Activated CD8-positive, alpha-beta T cell treated with anti-CD3 and anti-CD28 coated beads, Interleukin-2, amount 10 ng/mL, durations not matched to agents 7 days and 5 days (primary cell): ENCODE results near the gene GOLGA5. TPM values are rescaled to one million over a fixed set of nuclear protein-coding genes. Genes with fewer than 3 reads are reported as not detected.
"Not testable (repeated sequence)": the region's sequence is repeated elsewhere in the genome, so short reads cannot be mapped to it uniquely, and the experiment has no call there.

ENCODE experiments used
- ATAC-seq: fragments of 150-1000 bp; cut with Tn5 transposase; one replicate; pipeline ENCODE4 v1.10.0; 2021; ENCODE audit warnings: moderate library complexity
- CTCF ChIA-PET: fragments of 350-600 bp; sonication (Branson Sonifier 250); formaldehyde crosslinking; loops from one replicate; lab custom pipeline; 2021; ENCODE audit warnings: antibody characterized with exemption; lab: Charles Lee
- POLR2A ChIA-PET: fragments of 350-600 bp; sonication (Branson Sonifier 250); formaldehyde crosslinking; loops from one replicate; lab custom pipeline; 2021; ENCODE audit warnings: antibody characterized with exemption; lab: Charles Lee
- DNase-seq: peaks from one replicate; pipeline ENCODE4 v3.0.0-alpha.2; 2020
- H3K27ac Mint-ChIP-seq: one replicate; pipeline ENCODE4 v1.8.0; 2021; ENCODE audit warnings: mild to moderate bottlenecking, mixed read lengths
- H3K27me3 Mint-ChIP-seq: one replicate; pipeline ENCODE4 v1.8.0; 2021; ENCODE audit warnings: low read depth, mixed read lengths
- H3K36me3 Mint-ChIP-seq: one replicate; pipeline ENCODE4 v1.8.0; 2021; ENCODE audit warnings: low read depth, mixed read lengths
- H3K4me1 Mint-ChIP-seq: one replicate; pipeline ENCODE4 v1.8.0; 2021; ENCODE audit warnings: low read depth, mixed read lengths
- H3K4me3 Mint-ChIP-seq: one replicate; pipeline ENCODE4 v1.8.0; 2021; ENCODE audit warnings: mild to moderate bottlenecking, mixed read lengths
- H3K9me3 Mint-ChIP-seq: one replicate; pipeline ENCODE4 v1.8.0; 2022; ENCODE audit warnings: mixed read lengths; ENCODE audit not compliant: insufficient read depth
- total RNA-seq, 2 experiments: library from RNA; stranded (reverse); gene quantifications; one replicate each; pipeline ENCODE4 v1.2.3, GENCODE V29; 2021

Gene GOLGA5
- total RNA-seq = 10 to 100 TPM; 15.8 to 16.1 TPM

- peak; percentile 98 for DNase-seq
- Mint-ChIP-seq H3K4me1 (peaks cover 33% of the 10 kb centered on the region), H3K27me3 (peaks cover 4% of the 10 kb centered on the region), H3K27ac (peak within 1 kb of the TSS; percentile 95), H3K9me3 (peaks cover 28% of the 10 kb centered on the region), H3K4me3 (peak within 1 kb of the TSS; percentile 96), H3K36me3 (peaks cover 31% of the 10 kb centered on the region)
- CTCF ChIA-PET = interaction anchor here (0.7 kb wide), 1 partner anchor 10 kb away, joined by 3 read pairs; no protein-coding TSS in a partner anchor
- peak; percentile 95 for ATAC-seq
- POLR2A ChIA-PET = no interaction called here
Observed at GRCh38 chr14:92793709-92794546, at the start of gene GOLGA5. Gene GOLGA5 (plus strand): TSS chr14:92794305. CDS start chr14:92797438, 3,133 bp downstream.

GRCh38 chr14:92747701-92748258 is 46.3 kb upstream of the GOLGA5 start:
- Mint-ChIP-seq H3K36me3 (peaks cover 2% of the 10 kb centered on the region), H3K4me1 (peaks cover 47% of the 10 kb centered on the region), H3K4me3 (peak overlapping the region; percentile 65), H3K27ac (no peak overlapping the region), H3K9me3 (no peaks in the 10 kb centered on the region), H3K27me3 (peaks cover 49% of the 10 kb centered on the region)
- DNase-seq (no peak), ATAC-seq (no peak)
- CTCF ChIA-PET = interaction anchor here (1.3 to 1.5 kb wide), 2 partner anchors 33 to 37 kb away, joined by 3 to 5 read pairs; no protein-coding TSS in a partner anchor
- POLR2A ChIA-PET = no interaction called here

- no peak within 1 kb of the TSS for H3K27ac Mint-ChIP-seq
- peak within 1 kb of the TSS; percentile 65 for H3K4me3 Mint-ChIP-seq
- peaks cover 2% of the 10 kb centered on the region for H3K36me3 Mint-ChIP-seq
- ATAC-seq (peak; percentile 88), DNase-seq (peak; percentile 75)
- peaks cover 47% of the 10 kb centered on the region for H3K4me1 Mint-ChIP-seq
- ChIA-PET CTCF (interaction anchor here (1.3 to 1.5 kb wide), 2 partner anchors 32 to 36 kb away, joined by 3 to 5 read pairs; no protein-coding TSS in a partner anchor), POLR2A (interaction anchor here (0.5 kb wide), 1 partner anchor 40 kb away, joined by 3 read pairs; no protein-coding TSS in a partner anchor)
- no peaks in the 10 kb centered on the region for H3K9me3 Mint-ChIP-seq
- H3K27me3 Mint-ChIP-seq = peaks cover 54% of the 10 kb centered on the region
Observed at GRCh38 chr14:92748259-92749016, 45.7 kb upstream of the GOLGA5 start, which contains the start of gene LGMN. Gene LGMN (minus strand): TSS chr14:92748627. CDS start chr14:92732786, 15,841 bp downstream.

- POLR2A ChIA-PET = interaction anchor here (0.6 to 1.0 kb wide), 2 partner anchors 9 to 11 kb away, joined by 3 to 4 read pairs; no protein-coding TSS in a partner anchor
- H3K9me3 Mint-ChIP-seq, H3K27ac Mint-ChIP-seq, H3K36me3 Mint-ChIP-seq: not testable (repeated sequence)
- peaks cover 58% of the 10 kb centered on the region for H3K27me3 Mint-ChIP-seq
- H3K4me3 Mint-ChIP-seq = peak overlapping the region; percentile 57
- H3K4me1 Mint-ChIP-seq = peaks cover 47% of the 10 kb centered on the region
- CTCF ChIA-PET = interaction anchor here (1.0 to 1.7 kb wide), 3 partner anchors 32 to 363 kb away, joined by 3 to 4 read pairs (median 3); no protein-coding TSS in a partner anchor
- DNase-seq (peak; percentile 44), ATAC-seq (peak; percentile 20)
Observed at GRCh38 chr14:92750222-92750728, 43.8 kb upstream of the GOLGA5 start.

GRCh38 chr14:92750994-92751400 is 43.1 kb upstream of the GOLGA5 start:
- no peak for ATAC-seq
- H3K9me3 Mint-ChIP-seq = no peaks in the 10 kb centered on the region
- no peak for DNase-seq
- H3K4me3 Mint-ChIP-seq = peak overlapping the region; percentile 57
- H3K36me3 Mint-ChIP-seq = peaks cover 2% of the 10 kb centered on the region
- no peak overlapping the region for H3K27ac Mint-ChIP-seq
- peaks cover 47% of the 10 kb centered on the region for H3K4me1 Mint-ChIP-seq
- CTCF ChIA-PET = interaction anchor here (1.0 to 1.7 kb wide), 4 partner anchors 9 to 362 kb away, joined by 3 to 4 read pairs (median 4); no protein-coding TSS in a partner anchor
- peaks cover 56% of the 10 kb centered on the region for H3K27me3 Mint-ChIP-seq
- POLR2A ChIA-PET = interaction anchor here (0.6 to 1.0 kb wide), 2 partner anchors 8 to 10 kb away, joined by 3 to 4 read pairs; no protein-coding TSS in a partner anchor

GRCh38 chr14:92751819-92752218 is 42.3 kb upstream of the GOLGA5 start:
- Mint-ChIP-seq H3K36me3 (peaks cover 2% of the 10 kb centered on the region), H3K9me3 (no peaks in the 10 kb centered on the region), H3K4me3 (no peak overlapping the region), H3K4me1 (peaks cover 47% of the 10 kb centered on the region), H3K27me3 (peaks cover 51% of the 10 kb centered on the region), H3K27ac (no peak overlapping the region)
- POLR2A ChIA-PET = no interaction called here
- ATAC-seq (no peak), DNase-seq (no peak)
- CTCF ChIA-PET = interaction anchor here (1.0 to 1.7 kb wide), 4 partner anchors 8 to 66 kb away, joined by 3 to 4 read pairs (median 4); no protein-coding TSS in a partner anchor

- ATAC-seq (no peak), DNase-seq (no peak)
- CTCF ChIA-PET = interaction anchor here (1.0 kb wide), 1 partner anchor 19 kb away, joined by 3 read pairs; no protein-coding TSS in a partner anchor
- peaks cover 36% of the 10 kb centered on the region for H3K27me3 Mint-ChIP-seq
- no peaks in the 10 kb centered on the region for H3K9me3 Mint-ChIP-seq
- H3K4me3 Mint-ChIP-seq = no peak overlapping the region
- no peak overlapping the region for H3K27ac Mint-ChIP-seq
- POLR2A ChIA-PET = interaction anchor here (0.7 kb wide), 1 partner anchor 184 kb away, joined by 3 read pairs; no protein-coding TSS in a partner anchor
- H3K4me1 Mint-ChIP-seq = peaks cover 39% of the 10 kb centered on the region
- peaks cover 1% of the 10 kb centered on the region for H3K36me3 Mint-ChIP-seq
Observed at GRCh38 chr14:92753250-92753649, 40.9 kb upstream of the GOLGA5 start.

GRCh38 chr14:92754966-92755365 is 39.1 kb upstream of the GOLGA5 start:
- no peaks in the 10 kb centered on the region for H3K9me3 Mint-ChIP-seq
- H3K4me3 Mint-ChIP-seq = no peak overlapping the region
- ATAC-seq (no peak), DNase-seq (no peak)
- H3K4me1 Mint-ChIP-seq = peaks cover 36% of the 10 kb centered on the region
- peaks cover 20% of the 10 kb centered on the region for H3K27me3 Mint-ChIP-seq
- no peaks in the 10 kb centered on the region for H3K36me3 Mint-ChIP-seq
- H3K27ac Mint-ChIP-seq = no peak overlapping the region
- CTCF ChIA-PET = no interaction called here
- POLR2A ChIA-PET = no interaction called here

- no peak for DNase-seq
- Mint-ChIP-seq H3K27ac (no peak overlapping the region), H3K4me1 (peaks cover 36% of the 10 kb centered on the region), H3K36me3 (no peaks in the 10 kb centered on the region), H3K27me3 (peaks cover 15% of the 10 kb centered on the region), H3K4me3 (no peak overlapping the region), H3K9me3 (no peaks in the 10 kb centered on the region)
- ChIA-PET CTCF (no interaction called here), POLR2A (no interaction called here)
- ATAC-seq = no peak
Observed at GRCh38 chr14:92755495-92755894, 38.6 kb upstream of the GOLGA5 start.

- no peak overlapping the region for H3K27ac Mint-ChIP-seq
- peaks cover 19% of the 10 kb centered on the region for H3K27me3 Mint-ChIP-seq
- peaks cover 34% of the 10 kb centered on the region for H3K4me1 Mint-ChIP-seq
- CTCF ChIA-PET = no interaction called here
- ATAC-seq (no peak), DNase-seq (no peak)
- no peaks in the 10 kb centered on the region for H3K9me3 Mint-ChIP-seq
- H3K4me3 Mint-ChIP-seq = no peak overlapping the region
- POLR2A ChIA-PET = no interaction called here
- H3K36me3 Mint-ChIP-seq = no peaks in the 10 kb centered on the region
Observed at GRCh38 chr14:92756446-92756845, 37.7 kb upstream of the GOLGA5 start.
